Measurements from ENCODE around the gene RIMKLB.

- TF ChIP-seq POLR2A (IDR thresholded peaks at IDR 0.05): no peak
- no peak for TF ChIP-seq EP300 (IDR thresholded peaks at IDR 0.05)
Observed at GRCh38 chr12:8680533-8680932, 17.3 kb upstream of the RIMKLB start.
